ENCODE data around the gene RTN4RL1. TPM values are rescaled to one million over a fixed set of nuclear protein-coding genes. Genes with fewer than 3 reads are reported as not detected.

The RTN4RL1 gene
- total and polyA plus RNA-seq, 2 of the 13 experiments (the other 11 are each of a cell fraction or from before 2014, with no cell fraction given): 0.01 TPM; not detected in 1

- TF ChIP-seq TBL1XR1 (IDR thresholded peaks at IDR 0.05; ENCODE audit: borderline replicate concordance, low read length, partially characterized antibody) (no peak), ZNF556 (CRISPR knock-in tag; IDR thresholded peaks at IDR 0.05; ENCODE audit: borderline replicate concordance) (0 out of 2 replicates have a peak, but pooled peaks have one; percentile 12), ZFX (CRISPR knock-in tag; IDR thresholded peaks at IDR 0.05; ENCODE audit: low read depth) (peak; percentile 24; the same call in 1 of the 2 replicates), MAZ (IDR thresholded peaks at IDR 0.05; ENCODE audit: borderline replicate concordance, low read depth, low read length) (no peak), MAZ (CRISPR knock-in tag; IDR thresholded peaks at IDR 0.05; ENCODE audit: low read depth) (peak; percentile 17; the same call in 1 of the 2 replicates), FOXC1 (CRISPR knock-in tag; IDR thresholded peaks at IDR 0.05; ENCODE audit: borderline replicate concordance) (peak; percentile 44; the same call in 1 of the 2 replicates), ZNF773 (CRISPR knock-in tag; IDR thresholded peaks at IDR 0.05; ENCODE audit: borderline replicate concordance) (no peak), ZNF414 (CRISPR knock-in tag; IDR thresholded peaks at IDR 0.05) (no peak), ZNF816 (CRISPR knock-in tag; IDR thresholded peaks at IDR 0.05; ENCODE audit: borderline replicate concordance) (no peak), ZBTB37 (CRISPR knock-in tag; IDR thresholded peaks at IDR 0.05) (no peak), SAP130 (CRISPR knock-in tag; IDR thresholded peaks at IDR 0.05; ENCODE audit: low read depth) (0 out of 2 replicates have a peak, but pooled peaks have one; percentile 11), DPF2 (CRISPR knock-in tag; IDR thresholded peaks at IDR 0.05; ENCODE audit: borderline replicate concordance, low read depth) (no peak), ZBTB43 (CRISPR knock-in tag; conservative IDR thresholded peaks at IDR 0.05) (no peak), HIVEP1 (CRISPR knock-in tag; IDR thresholded peaks at IDR 0.05) (0 out of 2 replicates have a peak, but pooled peaks have one; percentile 36)
- TF ChIP-seq, protein P1, sequence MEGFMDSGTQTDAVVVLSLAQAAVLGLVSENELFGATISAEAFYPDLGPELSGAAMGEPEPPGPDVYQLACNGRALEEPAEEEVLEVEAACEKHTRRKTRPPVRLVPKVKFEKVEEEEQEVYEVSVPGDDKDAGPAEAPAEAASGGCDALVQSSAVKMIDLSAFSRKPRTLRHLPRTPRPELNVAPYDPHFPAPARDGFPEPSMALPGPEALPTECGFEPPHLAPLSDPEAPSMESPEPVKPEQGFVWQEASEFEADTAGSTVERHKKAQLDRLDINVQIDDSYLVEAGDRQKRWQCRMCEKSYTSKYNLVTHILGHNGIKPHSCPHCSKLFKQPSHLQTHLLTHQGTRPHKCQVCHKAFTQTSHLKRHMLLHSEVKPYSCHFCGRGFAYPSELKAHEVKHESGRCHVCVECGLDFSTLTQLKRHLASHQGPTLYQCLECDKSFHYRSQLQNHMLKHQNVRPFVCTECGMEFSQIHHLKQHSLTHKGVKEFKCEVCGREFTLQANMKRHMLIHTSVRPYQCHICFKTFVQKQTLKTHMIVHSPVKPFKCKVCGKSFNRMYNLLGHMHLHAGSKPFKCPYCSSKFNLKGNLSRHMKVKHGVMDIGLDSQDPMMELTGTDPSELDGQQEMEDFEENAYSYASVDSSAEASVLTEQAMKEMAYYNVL (CRISPR knock-in tag; IDR thresholded peaks at IDR 0.05; ENCODE audit: borderline replicate concordance): peak; percentile 70; the same call in 1 of the 2 replicates
- TF ChIP-seq, protein P2, sequence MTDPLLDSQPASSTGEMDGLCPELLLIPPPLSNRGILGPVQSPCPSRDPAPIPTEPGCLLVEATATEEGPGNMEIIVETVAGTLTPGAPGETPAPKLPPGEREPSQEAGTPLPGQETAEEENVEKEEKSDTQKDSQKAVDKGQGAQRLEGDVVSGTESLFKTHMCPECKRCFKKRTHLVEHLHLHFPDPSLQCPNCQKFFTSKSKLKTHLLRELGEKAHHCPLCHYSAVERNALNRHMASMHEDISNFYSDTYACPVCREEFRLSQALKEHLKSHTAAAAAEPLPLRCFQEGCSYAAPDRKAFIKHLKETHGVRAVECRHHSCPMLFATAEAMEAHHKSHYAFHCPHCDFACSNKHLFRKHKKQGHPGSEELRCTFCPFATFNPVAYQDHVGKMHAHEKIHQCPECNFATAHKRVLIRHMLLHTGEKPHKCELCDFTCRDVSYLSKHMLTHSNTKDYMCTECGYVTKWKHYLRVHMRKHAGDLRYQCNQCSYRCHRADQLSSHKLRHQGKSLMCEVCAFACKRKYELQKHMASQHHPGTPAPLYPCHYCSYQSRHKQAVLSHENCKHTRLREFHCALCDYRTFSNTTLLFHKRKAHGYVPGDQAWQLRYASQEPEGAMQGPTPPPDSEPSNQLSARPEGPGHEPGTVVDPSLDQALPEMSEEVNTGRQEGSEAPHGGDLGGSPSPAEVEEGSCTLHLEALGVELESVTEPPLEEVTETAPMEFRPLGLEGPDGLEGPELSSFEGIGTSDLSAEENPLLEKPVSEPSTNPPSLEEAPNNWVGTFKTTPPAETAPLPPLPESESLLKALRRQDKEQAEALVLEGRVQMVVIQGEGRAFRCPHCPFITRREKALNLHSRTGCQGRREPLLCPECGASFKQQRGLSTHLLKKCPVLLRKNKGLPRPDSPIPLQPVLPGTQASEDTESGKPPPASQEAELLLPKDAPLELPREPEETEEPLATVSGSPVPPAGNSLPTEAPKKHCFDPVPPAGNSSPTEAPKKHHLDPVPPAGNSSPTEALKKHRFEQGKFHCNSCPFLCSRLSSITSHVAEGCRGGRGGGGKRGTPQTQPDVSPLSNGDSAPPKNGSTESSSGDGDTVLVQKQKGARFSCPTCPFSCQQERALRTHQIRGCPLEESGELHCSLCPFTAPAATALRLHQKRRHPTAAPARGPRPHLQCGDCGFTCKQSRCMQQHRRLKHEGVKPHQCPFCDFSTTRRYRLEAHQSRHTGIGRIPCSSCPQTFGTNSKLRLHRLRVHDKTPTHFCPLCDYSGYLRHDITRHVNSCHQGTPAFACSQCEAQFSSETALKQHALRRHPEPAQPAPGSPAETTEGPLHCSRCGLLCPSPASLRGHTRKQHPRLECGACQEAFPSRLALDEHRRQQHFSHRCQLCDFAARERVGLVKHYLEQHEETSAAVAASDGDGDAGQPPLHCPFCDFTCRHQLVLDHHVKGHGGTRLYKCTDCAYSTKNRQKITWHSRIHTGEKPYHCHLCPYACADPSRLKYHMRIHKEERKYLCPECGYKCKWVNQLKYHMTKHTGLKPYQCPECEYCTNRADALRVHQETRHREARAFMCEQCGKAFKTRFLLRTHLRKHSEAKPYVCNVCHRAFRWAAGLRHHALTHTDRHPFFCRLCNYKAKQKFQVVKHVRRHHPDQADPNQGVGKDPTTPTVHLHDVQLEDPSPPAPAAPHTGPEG (CRISPR knock-in tag; IDR thresholded peaks at IDR 0.05): peak; percentile 27; the same call in 1 of the 2 replicates
Observed at GRCh38 chr17:1947743-1948516, 77.2 kb downstream of the RTN4RL1 start (continued).

Measured in HepG2 (cell line).